Measurements from ENCODE around the gene OR4B1. TPM values are rescaled to one million over a fixed set of nuclear protein-coding genes. Genes with fewer than 3 reads are reported as not detected.
A peak's percentile ranks its signal among the peaks of the same experiment; 100 is the strongest.
"Not testable (repeated sequence)": the region's sequence is repeated elsewhere in the genome, so short reads cannot be mapped to it uniquely, and the experiment has no call there.

OR4B1 gene, protein sequence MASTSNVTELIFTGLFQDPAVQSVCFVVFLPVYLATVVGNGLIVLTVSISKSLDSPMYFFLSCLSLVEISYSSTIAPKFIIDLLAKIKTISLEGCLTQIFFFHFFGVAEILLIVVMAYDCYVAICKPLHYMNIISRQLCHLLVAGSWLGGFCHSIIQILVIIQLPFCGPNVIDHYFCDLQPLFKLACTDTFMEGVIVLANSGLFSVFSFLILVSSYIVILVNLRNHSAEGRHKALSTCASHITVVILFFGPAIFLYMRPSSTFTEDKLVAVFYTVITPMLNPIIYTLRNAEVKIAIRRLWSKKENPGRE
- total RNA-seq (2014; rRNA removed; shearing (Covaris generic)): not detected in 2 replicates
- not detected in 2 replicates for polyA plus RNA-seq (2015; cell fraction: cytosol; rRNA removed)
- not detected in 2 replicates for polyA plus RNA-seq (2015; cell fraction: nucleus; rRNA removed)

DNA sequence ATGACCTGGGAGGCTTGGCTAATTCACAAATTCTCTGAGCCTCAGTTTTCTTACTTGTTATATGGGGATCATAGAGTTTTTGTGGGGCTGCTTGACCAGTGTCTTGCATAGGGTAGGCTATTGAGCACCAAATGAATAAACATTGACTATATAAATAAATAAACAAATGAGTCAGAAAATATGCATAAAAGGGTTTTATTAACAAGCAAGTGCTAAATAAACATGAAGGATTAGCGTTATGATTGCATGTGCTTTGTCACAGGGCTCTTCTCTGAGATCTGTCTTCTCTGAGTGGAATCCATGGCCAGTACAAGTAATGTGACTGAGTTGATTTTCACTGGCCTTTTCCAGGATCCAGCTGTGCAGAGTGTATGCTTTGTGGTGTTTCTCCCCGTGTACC, at the start of gene OR4B1:
OR4B1 (plus strand) TSS at position 301 of the 400 bp plus-strand sequence; CDS start at position 301, 0 bp downstream.
- no peak for DNase-seq (ENCODE audit: low read depth)

DNA sequence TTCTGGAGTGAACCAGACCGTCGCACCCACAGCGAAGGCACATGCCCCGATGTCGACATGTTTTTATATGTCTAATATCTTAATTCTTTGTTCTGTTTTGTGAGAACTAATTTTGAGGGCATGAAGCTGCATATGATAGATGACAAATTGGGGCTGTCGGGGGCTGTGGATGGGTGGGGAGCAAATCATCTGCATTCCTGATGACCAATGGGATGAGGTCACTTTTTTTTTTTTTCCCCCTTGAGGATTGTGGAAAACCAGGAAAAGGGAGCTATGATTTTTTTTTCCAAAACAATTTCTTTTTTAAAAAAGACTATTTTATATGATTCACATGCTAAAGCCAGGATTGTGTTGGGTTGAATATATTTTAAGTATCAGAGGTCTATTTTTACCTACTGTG, 49.2 kb upstream of the OR4B1 start:
- DNase-seq (ENCODE audit: low read depth): no peak

DNA sequence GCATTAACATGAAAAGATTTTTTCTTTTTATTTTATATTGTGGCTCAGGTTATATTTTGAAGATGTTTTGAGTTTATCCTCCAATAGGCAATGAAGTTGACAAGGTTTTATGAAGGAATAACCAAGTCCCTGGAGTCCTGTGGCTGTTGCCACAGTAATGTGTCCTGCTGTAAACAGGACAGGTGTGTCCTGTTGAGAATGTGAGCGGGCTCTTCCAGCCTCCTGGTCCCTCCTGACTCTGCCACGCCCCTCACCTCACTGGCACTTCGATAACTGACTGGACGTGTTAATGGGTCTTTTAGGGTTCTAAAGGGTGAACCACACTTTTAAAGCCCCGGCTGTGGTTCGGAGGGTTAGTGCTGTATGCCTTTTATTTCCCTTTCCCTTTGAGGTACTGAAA, 47.8 kb upstream of the OR4B1 start:
- no peak for DNase-seq (ENCODE audit: low read depth)

DNA sequence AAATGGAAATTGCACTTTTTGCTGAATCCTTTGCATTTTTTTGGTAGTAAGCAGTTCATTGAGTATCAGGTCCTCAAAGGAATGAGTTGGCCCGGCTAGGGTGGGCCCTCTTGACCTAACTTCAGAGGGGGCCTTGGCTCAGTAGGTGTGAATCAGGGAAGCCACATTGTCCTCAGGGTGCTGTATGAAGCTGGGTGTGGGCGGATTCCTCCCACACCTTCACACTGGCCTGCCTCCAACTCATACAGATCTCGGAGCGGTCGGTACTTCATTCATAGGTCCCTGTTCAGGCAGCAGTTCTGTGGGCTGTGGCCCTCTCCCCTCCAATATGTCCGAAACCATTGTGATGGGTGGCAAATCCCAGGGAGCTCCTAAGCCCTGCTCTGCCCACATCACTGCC, 47.4 kb upstream of the OR4B1 start:
- DNase-seq (ENCODE audit: low read depth): no peak

DNA sequence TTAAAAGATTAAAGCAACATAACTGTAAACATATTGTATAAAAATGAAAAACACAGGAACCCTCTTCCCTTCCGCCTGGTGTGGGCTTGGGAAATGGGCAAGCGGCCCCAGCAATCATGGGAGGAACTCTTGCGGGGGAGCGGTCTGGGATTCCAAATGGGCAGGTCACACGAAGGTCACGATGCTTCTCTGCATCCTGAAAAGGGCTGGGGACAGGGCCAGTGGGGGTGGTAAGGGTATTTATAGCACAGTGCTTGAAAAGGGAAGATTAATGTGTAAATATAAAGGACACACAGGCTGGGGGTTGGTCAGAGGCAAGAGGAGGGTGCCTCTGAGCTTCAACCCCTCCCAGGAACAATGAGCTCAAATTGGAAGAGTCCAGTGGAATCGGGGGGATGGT, 46.9 kb upstream of the OR4B1 start:
- DNase-seq (ENCODE audit: low read depth): no peak

DNA sequence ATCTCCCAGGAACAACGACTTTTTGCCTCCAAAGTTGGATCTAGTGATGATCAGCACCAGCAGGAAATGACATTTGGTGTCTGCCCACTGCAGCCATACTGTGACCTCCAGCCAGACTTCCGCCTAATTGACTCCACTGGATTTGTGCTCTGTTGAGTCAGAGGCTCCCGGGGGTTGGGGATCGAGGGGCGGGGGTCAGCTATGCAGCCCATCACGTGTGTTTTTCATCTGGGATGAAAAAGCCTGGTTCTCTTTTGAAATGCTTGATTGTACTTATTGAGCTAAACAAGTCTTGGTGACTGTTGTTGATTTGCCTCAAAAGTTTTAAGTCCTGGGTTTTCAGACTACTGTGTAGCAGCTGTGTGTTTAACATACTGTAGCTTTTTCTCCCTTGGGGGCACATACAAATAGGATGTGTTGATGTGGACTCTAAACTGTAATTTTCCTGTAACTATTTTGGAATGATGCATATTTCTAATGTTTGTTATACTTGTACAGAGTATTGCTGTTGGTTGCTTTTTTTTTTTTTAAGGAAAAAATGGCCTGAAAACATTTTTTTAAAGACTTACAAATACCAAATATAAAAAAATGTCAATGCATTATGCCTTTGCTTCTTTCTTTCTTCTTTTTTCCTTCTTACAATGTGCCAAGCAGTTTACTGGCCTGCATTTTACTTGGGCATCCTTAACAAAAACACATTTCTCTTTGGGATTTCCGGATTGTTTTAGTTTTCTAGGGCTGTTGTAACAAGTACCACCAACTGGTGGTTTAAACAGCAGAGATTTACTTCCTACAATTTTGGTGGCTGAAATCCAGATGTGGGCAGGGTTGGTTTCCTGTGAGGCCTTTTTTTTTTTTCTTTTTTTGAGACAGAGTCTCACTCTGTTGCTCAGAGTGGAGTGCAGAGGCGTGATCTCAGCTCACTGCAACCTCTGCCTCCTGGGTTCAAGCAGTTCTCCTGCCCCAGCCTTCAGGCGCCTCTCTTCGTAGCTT, 46.1 kb upstream of the OR4B1 start:
- peak; percentile 25 for DNase-seq (ENCODE audit: low read depth)

DNA sequence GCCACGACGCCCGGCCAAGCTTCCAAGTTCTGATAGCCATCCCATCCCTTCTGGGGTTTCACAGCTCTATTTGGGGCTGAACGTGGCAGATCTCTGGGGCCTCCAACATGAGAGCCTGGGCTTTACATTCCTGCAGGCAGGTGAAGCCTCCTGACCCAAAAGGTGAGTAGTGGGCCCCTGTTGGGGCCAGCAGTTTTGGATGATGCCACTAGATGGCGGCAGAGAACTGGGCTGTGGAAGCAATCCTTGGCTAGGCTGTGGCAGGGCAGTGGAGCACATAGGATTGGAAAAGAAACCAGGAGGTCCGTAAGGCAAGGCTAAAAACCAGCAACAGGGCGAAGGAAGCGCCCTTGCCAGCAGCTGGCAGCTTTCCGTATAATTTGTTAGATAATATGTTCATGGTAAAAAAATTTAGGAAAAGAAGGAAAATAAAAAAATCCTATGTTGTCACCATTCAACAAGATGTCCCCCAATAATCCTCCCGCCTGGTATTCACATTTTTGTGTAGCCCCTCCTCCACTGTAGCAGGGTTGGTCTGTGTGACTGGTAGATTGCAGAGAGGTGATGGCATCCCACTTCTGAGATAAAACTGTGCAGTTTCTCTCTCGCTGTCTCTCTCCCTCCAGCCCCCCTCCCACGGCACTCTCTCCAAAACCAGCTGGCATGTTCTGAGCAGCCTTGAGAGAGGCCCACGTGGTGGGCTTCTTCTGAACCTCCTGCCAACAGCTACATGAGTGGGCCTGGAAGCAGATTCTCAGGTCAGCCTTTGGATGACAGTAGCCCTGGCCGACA, 43.6 kb upstream of the OR4B1 start:
- DNase-seq (ENCODE audit: low read depth): peak; percentile 54

DNA sequence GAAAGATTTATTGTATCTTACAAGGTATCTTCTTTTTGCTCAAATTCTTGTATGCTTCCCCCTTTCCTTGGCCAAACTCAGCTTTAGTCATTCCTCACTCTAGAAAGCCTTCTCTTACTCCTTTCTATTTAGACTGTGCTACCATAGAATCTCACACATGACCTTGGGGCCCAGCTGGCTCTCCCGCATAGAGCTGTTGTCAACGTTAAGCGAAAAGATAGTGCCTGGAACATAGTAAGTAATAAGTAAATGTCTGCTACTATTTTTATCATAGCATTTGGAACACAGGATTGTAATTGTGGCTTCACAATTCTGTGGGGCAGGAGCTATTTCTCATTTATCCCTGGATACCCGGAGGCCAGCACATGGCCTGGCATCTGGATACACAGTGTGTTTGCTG, 38.9 kb upstream of the OR4B1 start:
- DNase-seq (ENCODE audit: low read depth): no peak

DNA sequence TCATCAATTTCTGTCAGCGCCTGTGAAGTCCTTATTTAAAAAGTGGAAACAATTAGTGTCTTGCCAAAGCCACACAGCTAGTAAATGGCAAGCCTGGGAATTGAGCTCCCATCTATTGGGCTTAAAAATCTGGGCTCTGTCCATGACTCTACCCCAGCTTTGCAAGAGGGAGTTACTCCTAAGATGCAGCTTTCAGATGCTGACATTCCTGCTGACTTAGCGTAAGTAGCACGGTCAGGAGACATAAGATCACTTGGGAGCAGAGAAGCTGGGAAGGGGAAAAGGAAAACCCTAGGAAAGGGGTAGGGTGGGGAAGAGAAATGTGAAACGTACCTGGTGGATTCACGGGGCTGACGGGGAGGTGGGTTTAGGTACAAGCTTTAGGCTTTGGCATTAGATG, 36.0 kb upstream of the OR4B1 start:
- DNase-seq (ENCODE audit: low read depth): no peak

DNA sequence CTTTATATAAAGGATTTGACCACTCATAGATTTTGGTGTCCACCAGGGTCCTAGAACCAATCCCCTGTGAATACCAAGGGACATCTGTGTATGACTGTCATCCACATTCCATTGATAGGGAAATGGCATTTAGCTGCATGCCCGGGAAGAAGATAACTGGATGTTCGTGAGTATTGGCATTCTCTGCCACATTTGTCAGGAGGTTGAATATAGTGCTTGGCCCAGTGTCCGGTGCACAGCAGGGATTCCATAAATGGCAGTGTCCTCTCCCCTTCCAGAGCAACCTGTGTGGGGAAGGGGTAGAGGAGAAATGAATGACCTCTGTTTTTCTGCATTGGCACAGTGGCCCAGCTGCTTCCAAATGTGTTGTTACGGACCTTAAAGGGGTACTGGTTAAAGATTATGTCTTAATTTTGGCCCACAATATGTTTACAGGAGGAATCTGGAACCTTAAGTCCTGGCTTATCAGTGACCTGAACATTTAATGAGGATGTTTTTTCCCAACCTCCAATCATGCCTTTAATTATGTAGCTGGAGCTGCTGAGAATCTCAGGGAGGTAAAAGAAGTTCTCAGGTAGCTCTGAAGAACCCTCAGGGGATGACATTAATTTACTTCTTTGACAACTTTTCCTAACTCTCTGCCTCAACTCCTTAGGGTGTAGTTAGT, 33.6 kb upstream of the OR4B1 start:
- DNase-seq (ENCODE audit: low read depth): no peak

DNA sequence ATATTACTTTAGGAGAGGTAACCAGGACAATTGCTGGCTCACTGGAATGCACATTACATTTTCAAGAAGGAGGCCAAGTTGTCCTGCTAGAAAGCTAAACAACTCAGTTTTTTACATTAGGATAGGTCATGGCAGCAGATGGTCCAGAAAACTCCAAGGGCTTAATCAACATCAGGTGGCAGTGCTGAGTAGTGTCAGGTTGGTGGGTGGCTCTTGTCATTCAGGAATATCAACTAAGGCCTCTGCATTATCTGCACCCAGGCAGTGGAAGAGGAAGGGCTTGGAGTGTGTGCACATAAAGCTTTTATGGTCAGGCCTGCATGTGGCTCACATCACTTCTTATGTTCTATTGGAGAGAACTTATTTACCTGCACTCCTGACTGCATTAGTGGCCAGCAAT, 32.2 kb upstream of the OR4B1 start:
- DNase-seq (ENCODE audit: low read depth): no peak

DNA sequence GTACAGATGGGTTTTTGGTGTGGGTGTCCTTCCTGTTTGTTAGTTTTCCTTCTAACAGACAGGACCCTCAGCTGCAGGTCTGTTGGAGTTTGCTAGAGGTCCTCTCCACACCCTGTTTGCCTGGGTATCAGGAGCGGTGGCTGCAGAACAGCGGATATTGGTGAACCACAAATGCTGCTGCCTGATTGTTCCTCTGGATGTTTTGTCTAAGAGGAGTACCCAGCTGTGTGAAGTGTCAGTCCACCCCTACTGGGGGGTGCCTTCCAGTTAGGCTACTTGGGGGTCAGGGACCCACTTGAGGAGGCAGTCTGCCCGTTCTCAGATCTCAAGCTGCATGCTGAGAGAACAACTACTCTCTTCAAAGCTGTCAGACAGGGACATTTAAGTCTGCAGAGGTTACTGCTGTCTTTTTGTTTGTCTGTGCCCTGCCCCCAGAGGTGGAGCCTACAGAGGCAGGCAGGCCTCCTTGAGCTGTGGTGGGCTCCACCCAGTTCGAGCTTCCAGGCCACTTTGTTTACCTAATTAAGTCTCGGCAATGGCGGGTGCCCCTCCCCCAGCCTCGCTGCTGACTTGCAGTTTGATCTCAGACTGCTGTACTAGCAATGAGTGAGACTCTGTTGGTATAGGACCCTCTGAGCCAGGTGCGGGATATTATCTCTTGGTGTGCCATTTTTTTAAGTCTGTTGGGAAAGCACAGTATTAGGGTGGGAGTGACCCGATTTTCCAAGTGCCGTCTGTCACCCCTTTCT, 25.5 kb upstream of the OR4B1 start:
- not testable (repeated sequence) for DNase-seq (ENCODE audit: low read depth)

DNA sequence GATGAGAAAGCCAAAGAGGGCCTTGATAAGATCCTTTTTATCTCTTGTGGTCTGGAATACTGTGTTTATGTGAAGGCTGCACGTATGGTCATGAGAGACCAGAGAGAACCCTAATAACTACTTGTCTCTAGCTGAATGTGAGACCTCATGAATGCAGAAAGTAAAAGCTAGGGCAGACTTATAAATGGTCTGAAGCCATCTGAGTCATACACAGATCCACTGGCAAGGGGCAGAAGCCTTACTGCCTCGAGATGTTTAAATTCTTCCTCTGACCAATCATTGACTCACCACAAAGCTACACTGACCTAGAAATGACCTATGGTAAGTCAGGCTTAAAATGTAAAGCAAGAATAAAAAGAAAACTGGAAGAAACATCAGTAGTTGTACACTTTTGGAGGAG, 22.7 kb upstream of the OR4B1 start:
- DNase-seq (ENCODE audit: low read depth): peak; percentile 74

DNA sequence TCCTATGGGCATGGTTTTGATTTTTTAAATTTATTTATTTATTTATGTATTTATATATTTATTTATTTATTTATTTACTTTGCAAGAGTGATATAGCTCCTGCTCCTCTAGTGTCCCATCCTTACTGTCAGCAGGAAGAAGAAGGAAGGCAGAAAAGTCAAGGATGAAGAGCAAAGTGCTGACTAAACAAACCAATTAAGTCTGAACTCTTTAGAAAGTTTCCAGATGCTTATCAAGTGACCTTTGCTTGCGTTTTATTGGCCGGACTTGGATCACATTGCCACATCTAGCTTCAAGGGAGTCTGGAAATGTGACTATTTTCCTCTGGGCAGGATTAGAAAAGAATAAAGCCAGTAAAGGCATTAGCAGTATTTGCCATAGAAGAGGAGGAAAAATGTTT, 8.7 kb upstream of the OR4B1 start:
- DNase-seq (ENCODE audit: low read depth): no peak

DNA sequence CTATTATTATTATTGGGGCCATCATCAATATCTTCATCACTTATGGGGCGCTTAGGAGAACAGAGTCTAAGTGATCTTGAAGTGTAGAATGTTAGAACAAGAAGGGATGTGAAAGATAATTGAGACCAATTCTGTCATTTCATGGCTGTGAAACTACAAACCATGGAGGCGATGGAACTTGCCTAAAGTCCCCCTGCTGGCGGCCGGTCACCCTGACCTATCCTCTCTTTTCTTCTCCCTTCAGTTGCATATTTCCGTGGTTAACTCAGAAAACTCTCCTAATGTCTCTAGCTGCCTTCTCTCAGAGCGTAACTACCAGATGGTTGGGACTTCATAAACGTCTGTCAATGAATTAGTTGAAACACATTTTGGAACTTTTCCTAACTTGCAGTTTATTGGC, 6.6 kb upstream of the OR4B1 start:
- peak; percentile 48 for DNase-seq (ENCODE audit: low read depth)

DNA sequence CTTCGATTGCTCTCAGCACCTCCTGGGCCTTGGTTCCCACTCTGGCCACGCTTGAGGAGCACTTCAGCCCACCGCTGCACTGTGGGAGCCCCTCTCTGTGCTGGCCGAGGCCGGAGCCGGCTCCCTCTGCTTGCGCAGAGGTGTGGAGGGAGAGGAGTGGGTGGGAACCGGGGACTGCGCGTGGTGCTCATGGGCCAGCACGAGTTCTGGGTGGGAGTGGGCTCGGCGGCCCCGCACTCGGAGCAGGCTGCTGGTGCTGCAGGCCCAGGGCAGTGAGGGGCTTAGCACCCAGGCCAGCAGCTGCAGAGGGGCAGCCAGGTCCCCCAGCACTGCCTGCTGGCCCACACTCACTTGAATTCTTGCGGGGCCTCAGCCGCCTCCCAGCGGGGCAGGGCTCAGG, 12.2 kb downstream of the OR4B1 start:
- no peak for DNase-seq (ENCODE audit: low read depth)

DNA sequence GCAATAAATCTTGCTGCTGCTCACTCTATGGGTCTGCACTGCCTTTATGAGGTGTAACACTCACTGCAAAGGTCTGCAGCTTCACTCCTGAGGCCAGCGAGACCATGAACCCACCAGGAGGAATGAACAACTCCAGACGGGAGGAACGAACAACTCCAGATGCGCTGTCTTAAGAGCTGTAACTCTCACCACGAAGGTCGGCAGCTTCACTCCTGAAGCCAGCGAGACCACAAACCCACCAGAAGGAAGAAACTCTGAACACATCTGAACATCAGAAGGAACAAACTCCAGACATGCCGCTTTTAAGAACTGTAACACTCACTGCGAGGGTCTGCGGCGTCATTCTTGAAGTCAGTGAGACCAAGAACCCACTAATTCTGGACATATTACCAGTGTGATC, 13.4 kb downstream of the OR4B1 start:
- DNase-seq (ENCODE audit: low read depth): not testable (repeated sequence)

DNA sequence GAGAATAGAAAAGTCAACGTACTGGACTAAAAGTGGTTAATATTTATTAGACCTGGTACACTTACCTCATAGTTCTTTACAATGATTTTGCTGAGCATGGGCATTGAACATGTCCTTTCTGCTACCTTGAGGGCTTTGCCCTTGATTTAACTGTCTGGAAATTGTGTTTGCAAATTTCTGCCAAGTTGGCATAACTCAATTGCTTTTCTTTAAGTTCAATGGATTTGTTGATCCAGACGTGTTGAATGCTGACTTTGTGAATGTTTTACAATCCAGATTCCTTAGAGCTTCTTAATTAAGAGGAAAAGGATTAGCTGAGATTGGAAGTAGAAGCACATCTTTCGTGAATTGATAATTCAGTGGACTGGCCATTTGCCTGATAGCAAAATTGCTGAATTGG, 21.1 kb downstream of the OR4B1 start:
- DNase-seq (ENCODE audit: low read depth): no peak

DNA sequence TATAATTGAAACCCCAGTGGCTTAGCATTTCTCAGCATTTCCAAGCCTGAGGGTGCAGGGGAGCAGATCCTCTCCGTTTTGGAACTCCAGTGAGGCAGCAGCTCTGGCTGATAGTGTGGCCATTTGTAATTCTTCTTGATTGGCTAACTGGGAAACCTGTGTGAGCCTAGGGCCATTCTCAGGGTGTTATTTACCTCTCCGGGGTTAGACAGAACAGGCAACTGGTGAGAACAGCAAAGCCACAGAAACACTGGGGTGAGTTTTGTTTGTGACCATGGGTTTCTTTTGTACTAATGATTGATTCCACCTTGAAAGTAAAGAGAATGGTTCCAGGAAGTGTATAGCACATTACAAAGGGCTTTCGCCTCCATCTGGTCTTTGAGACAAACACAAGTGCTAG, 25.9 kb downstream of the OR4B1 start:
- no peak for DNase-seq (ENCODE audit: low read depth)

DNA sequence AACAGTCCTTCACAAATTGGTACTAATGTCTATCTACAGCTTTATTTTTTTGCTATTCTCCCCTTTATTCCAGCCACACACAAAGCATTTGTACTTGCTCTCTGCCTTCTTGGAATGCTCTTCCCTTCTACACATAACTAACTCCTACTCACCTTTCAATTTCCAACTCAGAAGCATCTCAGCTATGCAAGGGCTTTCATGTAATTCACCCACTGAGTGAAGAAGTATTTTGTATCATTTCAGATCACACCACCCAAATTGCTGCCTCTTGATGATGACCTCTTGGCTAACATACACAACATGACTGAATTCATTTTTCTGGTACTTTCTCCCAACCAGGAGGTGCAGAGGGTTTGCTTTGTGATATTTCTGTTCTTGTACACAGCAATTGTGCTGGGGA, 28.2 kb downstream of the OR4B1 start, which contains the start of gene OR4X2:
OR4X2 (plus strand) TSS at position 301 of the 400 bp plus-strand sequence; CDS start at position 301, 0 bp downstream.
- DNase-seq (ENCODE audit: low read depth): no peak
